Fibroblast of skin of right biceps (primary cell): Measurements from ENCODE around the gene MAP7.
"Not testable (repeated sequence)": the region's sequence is repeated elsewhere in the genome, so short reads cannot be mapped to it uniquely, and the experiment has no call there.

ENCODE experiments used
- DNase-seq: peaks from one replicate; pipeline ENCODE4 v3.0.0-alpha.2; 2013

The MAP7 gene

DNA sequence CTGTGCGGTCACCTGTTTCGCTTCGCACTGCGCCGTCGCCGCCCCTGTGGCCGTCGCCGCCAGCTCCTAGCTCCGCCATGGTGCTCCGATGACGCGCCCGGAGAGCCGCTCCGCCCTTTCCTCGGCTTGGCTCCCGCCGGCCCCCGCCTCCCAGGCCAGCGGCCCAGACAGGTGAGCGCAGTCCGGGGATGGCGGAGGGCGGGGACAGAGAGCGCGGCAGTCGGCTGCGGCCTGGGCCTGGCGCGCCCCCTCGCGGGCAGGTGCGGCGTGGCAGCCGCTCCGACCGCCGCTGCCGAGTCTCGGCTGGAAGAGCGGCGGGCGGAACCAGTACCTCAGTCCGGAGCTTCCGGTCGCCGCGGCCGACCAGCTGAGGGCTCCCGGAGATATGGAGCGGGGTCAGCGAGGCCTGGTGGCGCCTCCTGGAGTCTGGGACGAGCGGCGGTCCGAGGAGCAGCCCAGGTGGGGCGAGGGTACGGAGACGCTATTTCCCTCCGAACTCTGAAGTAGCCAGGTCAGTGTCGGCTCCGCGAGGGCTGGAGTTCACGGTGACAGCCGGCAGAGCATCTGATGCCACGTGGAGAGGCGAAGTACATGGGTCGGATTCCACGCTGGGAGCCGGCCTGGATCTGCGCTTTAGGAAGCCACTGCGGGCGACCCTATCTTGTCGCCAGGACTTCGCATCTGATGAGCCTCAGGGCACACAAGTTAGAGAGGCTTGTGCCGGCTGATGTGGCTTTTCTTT lies at the start of gene MAP7:
MAP7 (minus strand) TSS at position 93 of the 742 bp plus-strand sequence; CDS start at position 79, 14 bp downstream.
- peak; percentile 12 for DNase-seq

DNA sequence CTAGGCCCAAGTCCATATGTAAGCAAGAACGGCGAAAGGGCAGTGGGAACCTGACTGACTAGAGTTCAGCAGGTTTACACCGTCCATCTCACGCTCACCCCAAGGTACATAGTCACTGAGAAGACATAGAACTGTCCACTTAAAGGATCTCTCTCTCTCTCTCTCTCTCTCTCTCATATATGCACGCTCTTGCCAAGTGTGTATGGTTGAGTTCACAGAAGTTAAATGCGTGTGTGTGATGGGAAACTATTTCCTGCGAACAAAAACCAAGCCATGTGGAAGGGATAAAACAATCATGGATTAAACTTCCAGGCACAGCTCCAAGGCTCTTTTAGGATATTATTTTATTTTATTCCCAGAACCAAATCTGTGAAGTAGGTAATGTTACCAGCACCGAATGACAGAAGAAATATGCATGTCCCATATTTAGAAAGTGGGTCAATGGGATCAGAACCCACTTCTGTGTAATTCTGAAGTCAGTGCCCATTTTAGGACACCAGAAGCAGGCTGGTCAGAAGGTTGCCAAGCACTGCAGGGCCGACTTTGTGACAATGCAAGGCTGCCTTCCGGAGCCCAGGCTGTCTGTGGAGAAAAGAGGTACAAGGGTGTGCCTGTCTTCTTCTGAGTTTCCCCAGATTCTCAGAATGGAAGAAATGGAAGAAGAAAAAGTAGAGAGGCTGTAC lies 49.2 kb upstream of the MAP7 start:
- peak; percentile 71 for DNase-seq

- no peak for DNase-seq
Observed at GRCh38 chr6:136598048-136598447, 47.8 kb upstream of the MAP7 start.

- no peak for DNase-seq
Observed at GRCh38 chr6:136594671-136595070, 44.4 kb upstream of the MAP7 start.

DNA sequence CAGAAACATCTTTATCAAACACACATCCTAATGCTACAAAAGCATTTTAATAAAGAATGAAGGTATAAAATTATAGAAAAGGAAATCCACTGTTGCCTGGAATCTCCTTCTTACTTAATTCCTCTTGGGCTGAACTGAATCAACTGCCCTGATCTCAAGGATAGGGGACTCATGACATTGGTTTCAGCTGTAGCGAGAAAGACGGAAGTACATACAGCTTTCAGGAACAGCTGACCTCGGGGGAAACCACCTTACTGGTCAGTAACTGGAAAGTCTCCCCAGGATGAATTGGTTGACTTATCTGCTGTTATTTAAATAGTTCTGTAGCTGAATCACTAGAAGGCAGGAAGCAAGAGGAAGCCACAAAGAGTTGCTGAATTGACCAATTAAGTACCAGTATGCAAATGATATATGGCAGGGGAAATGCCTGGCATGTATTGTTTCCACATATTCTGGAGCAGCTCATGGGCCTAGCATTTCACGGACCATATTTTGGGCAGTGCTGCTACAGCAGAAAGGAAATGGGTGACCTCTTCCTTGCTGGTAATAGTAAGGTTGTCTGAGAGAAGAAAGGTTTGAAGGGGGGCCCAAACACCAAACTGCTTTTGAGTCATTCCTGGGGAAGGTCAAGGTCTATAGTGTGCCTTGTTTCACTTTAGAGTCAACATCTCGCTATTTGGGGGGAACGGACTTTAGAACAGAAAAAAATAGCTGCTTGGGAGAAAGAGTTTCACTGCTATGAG lies 43.7 kb upstream of the MAP7 start:
- DNase-seq, result peak; percentile 96

GRCh38 chr6:136592930-136593673 lies 42.9 kb upstream of the MAP7 start:
- DNase-seq, result peak; percentile 43

- no peak for DNase-seq
Observed at GRCh38 chr6:136591617-136592016, 41.4 kb upstream of the MAP7 start.

- DNase-seq, result not testable (repeated sequence)
Observed at GRCh38 chr6:136590846-136591245, 40.6 kb upstream of the MAP7 start.

DNA sequence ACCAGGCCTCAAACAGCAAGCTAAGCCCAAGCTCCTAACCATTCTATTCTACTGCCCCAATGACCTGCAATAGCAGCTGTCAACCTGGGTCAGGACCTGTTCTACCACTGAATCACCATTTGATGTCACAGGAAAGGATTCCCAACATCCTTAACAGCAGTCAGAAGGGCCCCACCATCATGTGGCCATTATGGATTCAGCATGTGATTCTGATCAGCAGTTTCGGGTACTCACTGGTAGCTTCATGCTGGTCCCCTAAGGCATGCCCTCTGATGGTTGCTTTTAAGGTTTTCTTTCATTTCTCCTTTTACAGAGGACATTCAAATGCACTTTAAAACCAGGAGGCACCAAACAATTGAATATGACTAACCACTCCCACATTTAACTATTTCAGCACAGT lies 37.3 kb upstream of the MAP7 start:
- DNase-seq, result no peak

GRCh38 chr6:136586295-136586694 lies 36.1 kb upstream of the MAP7 start:
- peak; percentile 89 for DNase-seq

DNA sequence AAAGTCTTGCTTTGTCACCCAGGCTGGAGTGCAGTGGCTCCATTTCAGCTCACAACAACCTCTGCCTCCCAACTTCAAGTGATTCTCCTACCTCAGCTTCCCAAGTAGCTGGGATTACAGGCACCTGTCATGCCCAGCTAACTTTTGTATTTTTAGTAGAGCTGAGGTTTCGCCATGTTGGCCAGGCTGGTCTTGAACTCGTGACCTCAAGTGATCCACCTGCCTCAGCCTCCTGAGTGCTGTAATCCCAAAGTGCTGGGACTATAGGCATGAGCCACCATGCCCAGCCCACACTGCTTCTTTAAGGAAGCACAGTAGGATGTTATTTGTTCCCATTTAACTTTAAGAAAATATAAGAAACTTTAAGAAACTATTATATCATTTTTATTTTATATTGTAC lies 35.3 kb upstream of the MAP7 start:
- not testable (repeated sequence) for DNase-seq

DNA sequence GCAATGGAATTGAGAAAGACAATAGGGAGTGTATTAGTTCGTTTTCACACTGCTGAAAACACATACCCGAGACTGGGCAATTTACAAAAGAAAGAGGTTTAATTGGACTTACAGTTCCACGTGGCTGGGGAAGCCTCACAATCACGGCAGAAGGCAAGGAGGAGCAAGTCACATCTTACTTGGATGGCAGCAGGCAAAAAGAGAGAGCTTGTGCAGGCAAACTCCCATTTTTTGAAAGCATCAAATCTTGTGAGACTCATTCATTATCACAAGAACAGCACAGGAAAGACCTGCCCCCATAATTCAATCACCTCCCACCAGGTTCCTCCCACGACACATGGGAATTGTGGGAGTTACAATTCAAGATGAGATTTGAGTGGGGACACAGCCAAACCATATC lies 34.1 kb upstream of the MAP7 start:
- DNase-seq, result not testable (repeated sequence)

DNA sequence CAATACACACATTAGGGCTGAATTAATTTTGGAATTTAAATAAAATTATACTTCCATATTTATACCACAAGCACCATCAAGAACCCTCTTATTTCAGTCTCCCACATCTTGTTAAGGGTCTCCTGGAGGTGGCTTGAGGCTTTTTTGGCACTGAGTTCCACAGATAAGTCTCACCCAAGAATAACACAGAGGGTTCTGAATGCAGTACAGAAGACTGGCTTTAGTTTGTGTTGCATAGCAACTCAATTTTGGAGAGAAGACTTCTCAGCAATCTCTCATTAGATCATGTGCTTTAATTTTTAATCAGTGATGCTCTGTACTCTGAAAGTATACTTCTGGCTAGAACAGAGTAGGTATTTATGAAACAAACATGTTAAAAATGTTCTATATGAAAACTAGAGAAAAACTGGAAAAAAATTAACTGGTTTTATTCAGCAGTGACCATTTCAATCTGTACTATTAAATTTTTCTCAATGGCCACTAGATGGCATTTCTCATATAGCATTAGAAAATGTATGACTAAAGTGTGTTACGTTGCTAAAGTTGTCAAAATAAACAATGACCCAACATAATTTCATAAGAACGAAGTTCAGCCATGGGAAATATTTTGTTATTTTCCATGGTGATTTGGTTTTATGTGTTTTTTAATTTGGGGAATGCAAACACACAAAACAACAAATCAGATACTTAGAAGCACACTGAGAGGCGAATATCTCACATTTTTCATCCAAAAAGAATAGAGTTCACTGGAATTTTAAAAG lies 32.7 kb upstream of the MAP7 start:
- peak; percentile 74 for DNase-seq

GRCh38 chr6:136579800-136580199 lies 29.6 kb upstream of the MAP7 start:
- DNase-seq, result no peak

- DNase-seq, result no peak
Observed at GRCh38 chr6:136576821-136577220, 26.6 kb upstream of the MAP7 start.

GRCh38 chr6:136571496-136571895 lies 21.3 kb upstream of the MAP7 start:
- DNase-seq, result no peak

- DNase-seq, result no peak
Observed at GRCh38 chr6:136571065-136571464, 20.8 kb upstream of the MAP7 start.

- no peak for DNase-seq
Observed at GRCh38 chr6:136568129-136568528, 17.9 kb upstream of the MAP7 start.

DNA sequence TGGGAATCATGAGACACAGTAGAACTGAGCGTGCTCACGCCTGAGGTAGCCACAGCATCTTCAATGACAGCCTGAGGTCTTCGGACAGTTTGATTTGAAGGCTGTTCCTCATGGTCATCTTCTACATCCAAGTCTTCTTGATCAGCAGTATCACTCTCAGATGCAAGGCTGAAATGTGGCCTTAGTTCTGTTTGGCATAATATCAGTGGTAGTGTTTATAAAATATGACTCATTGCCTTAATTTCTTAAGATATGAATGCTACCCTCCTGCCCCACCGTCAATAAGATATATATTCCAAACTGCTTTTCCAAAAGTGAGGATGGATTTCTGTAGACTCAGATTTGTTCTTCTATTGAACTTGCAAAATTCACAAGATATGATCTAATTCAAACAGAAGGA lies 17.5 kb upstream of the MAP7 start:
- no peak for DNase-seq

DNA sequence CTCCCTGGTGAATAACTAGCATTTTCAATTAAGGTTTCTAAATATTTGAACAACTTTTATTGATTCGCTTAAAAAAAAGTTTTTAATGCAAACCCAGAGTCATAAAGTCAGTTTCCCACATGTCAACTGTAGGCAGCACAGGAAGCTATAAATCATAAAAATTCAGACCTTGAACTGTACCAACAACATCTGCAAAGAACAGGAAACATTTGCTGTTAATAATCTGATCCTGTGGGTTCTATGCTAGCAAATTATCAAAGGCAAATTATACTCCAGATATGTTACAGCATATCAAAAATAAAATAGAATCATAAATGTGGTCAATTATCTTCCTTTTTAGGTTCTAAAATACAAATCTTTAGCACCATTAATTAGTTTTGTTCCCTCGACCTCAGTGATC lies 16.6 kb upstream of the MAP7 start:
- DNase-seq, result no peak

GRCh38 chr6:136566007-136566487 lies 15.8 kb upstream of the MAP7 start:
- DNase-seq, result no peak

- DNase-seq, result no peak
Observed at GRCh38 chr6:136564180-136564579, 14.0 kb upstream of the MAP7 start.
